HG03064 (cell line): ENCODE results near the gene KDM5C.
"Not testable (repeated sequence)": the region's sequence is repeated elsewhere in the genome, so short reads cannot be mapped to it uniquely, and the experiment has no call there.

Experiments used
- ATAC-seq: cut with Tn5 transposase; IDR thresholded peaks from one replicate; pipeline ENCODE4 v1.9.1; 2021; ENCODE audit warnings: low read depth; ENCODE audit not compliant: unreplicated experiment

Gene KDM5C

GRCh38 chrX:53194308-53194707, 30.7 kb downstream of the KDM5C start:
- no peak for ATAC-seq

GRCh38 chrX:53193093-53193492, 31.9 kb downstream of the KDM5C start:
- ATAC-seq, result no peak

- no peak for ATAC-seq
Measured at GRCh38 chrX:53190363-53190960, 34.5 kb downstream of the KDM5C start.

- ATAC-seq, result peak; percentile 80
Measured at GRCh38 chrX:53188763-53189162, 36.2 kb downstream of the KDM5C start.

- no peak for ATAC-seq
Measured at GRCh38 chrX:53186351-53186750, 38.7 kb downstream of the KDM5C start.

- ATAC-seq, result no peak
Measured at GRCh38 chrX:53184836-53185235, 40.2 kb downstream of the KDM5C start.

- no peak for ATAC-seq
Measured at GRCh38 chrX:53171356-53171755, 53.7 kb downstream of the KDM5C start.

- no peak for ATAC-seq
Measured at GRCh38 chrX:53166103-53166502, 58.9 kb downstream of the KDM5C start.

GRCh38 chrX:53164566-53164965, 60.4 kb downstream of the KDM5C start:
- ATAC-seq, result not testable (repeated sequence)

- no peak for ATAC-seq
Measured at GRCh38 chrX:53163436-53163835, 61.6 kb downstream of the KDM5C start.

- no peak for ATAC-seq
Measured at GRCh38 chrX:53160297-53160983, 64.6 kb downstream of the KDM5C start.

- ATAC-seq, result no peak
Measured at GRCh38 chrX:53159184-53159583, 65.8 kb downstream of the KDM5C start.

- no peak for ATAC-seq
Measured at GRCh38 chrX:53156207-53156596, 68.8 kb downstream of the KDM5C start.

GRCh38 chrX:53155512-53156206, 69.3 kb downstream of the KDM5C start:
- no peak for ATAC-seq

- no peak for ATAC-seq
Measured at GRCh38 chrX:53153581-53153980, 71.4 kb downstream of the KDM5C start.
